T-cell (primary cell): ENCODE data around the gene NDUFB3. TPM values are rescaled to one million over a fixed set of nuclear protein-coding genes. Genes with fewer than 3 reads are reported as not detected.
A peak's percentile ranks its signal among the peaks of the same experiment; 100 is the strongest.

Experiments used
- ATAC-seq, 4 experiments: fragments of 200-7000 bp in 3 of 4; fragments of 150-1000 bp in 1 of 4; cut with Tn5 transposase; replicated peaks in 1 of 4; 1 replicate in 3 of 4; 2 replicates in 1 of 4; pipeline ENCODE4 v1.10.0; 2021; ENCODE audit warnings: moderate library complexity in 3 of 4, mild to moderate bottlenecking in 2 of 4, moderate number of reproducible peaks in 1 of 4
- CTCF ChIA-PET, 2 donors: fragments of 300-600 bp; sonication (Branson Sonifier 250); formaldehyde crosslinking; loops; one replicate each; lab custom pipeline; 2022; ENCODE audit warnings: antibody characterized with exemption in 2 of 2; lab: Charles Lee
- POLR2A ChIA-PET, 2 donors: fragments of 300-600 bp; sonication (Branson Sonifier 250); formaldehyde crosslinking; loops; one replicate each; lab custom pipeline; 2022; ENCODE audit warnings: antibody characterized with exemption in 2 of 2; lab: Charles Lee
- DNase-seq, 35 experiments: peaks; one replicate each; pipeline versions ENCODE4 v3.0.0 to v3.0.0-alpha.2; 2013 to 2023
- H3K27ac ChIP-seq: one replicate; pipeline ENCODE4 v1.5.1; 2013; ENCODE audit warnings: low read length
- H3K27me3 ChIP-seq, 2 experiments: replicated peaks in 1 of 2; 1 replicate in 1 of 2; 2 replicates in 1 of 2; pipeline versions ENCODE4 v1.6.1 to v1.7.0; 2013; ENCODE audit warnings: low read length in 1 of 2, mixed read lengths in 1 of 2; ENCODE audit not compliant: control insufficient read depth in 2 of 2, insufficient read depth in 2 of 2; ENCODE audit errors: extremely low read depth in 1 of 2
- H3K36me3 ChIP-seq, 2 donors: 1 replicate in 1 of 2; 2 replicates in 1 of 2; pipeline versions ENCODE4 v1.6.1 to v1.7.0; 2013; ENCODE audit warnings: low read length in 1 of 2; ENCODE audit not compliant: control insufficient read depth in 2 of 2, insufficient read depth in 1 of 2; ENCODE audit errors: extremely low read depth in 1 of 2
- H3K4me1 ChIP-seq, 2 experiments: 1 replicate in 1 of 2; 2 replicates in 1 of 2; pipeline versions ENCODE4 v1.6.1 to v1.7.0; 2013; ENCODE audit warnings: low read length in 2 of 2, mixed read lengths in 1 of 2; ENCODE audit not compliant: insufficient read depth in 2 of 2, control insufficient read depth in 1 of 2; ENCODE audit errors: extremely low read depth in 1 of 2
- H3K4me3 ChIP-seq, 2 donors: 1 replicate in 1 of 2; 2 replicates in 1 of 2; pipeline versions ENCODE4 v1.5.1 to v1.7.0; 2013; ENCODE audit warnings: mild to moderate bottlenecking in 2 of 2, low read length in 1 of 2, moderate library complexity in 1 of 2; ENCODE audit not compliant: control insufficient read depth in 1 of 2; ENCODE audit errors: extremely low read depth in 1 of 2
- H3K9me3 ChIP-seq: 2 replicates; pipeline ENCODE4 v1.7.0; 2013
- H3K27ac Mint-ChIP-seq, 2 donors: one replicate each; pipeline ENCODE4 v1.8.0; 2020 to 2021; ENCODE audit warnings: mild to moderate bottlenecking in 2 of 2, mixed read lengths in 2 of 2
- H3K27me3 Mint-ChIP-seq, 2 donors: one replicate each; pipeline ENCODE4 v1.8.0; 2021 to 2022; ENCODE audit warnings: mixed read lengths in 2 of 2
- H3K36me3 Mint-ChIP-seq: one replicate; pipeline ENCODE4 v1.8.0; 2021; ENCODE audit warnings: mixed read lengths
- H3K4me1 Mint-ChIP-seq, 3 donors: one replicate each; pipeline ENCODE4 v1.8.0; 2020 to 2022; ENCODE audit warnings: mixed read lengths in 3 of 3, mild to moderate bottlenecking in 1 of 3
- H3K4me3 Mint-ChIP-seq, 3 donors: one replicate each; pipeline ENCODE4 v1.8.0; 2020 to 2022; ENCODE audit warnings: mild to moderate bottlenecking in 3 of 3, mixed read lengths in 3 of 3, moderate library complexity in 3 of 3
- H3K9me3 Mint-ChIP-seq, 3 donors: one replicate each; pipeline ENCODE4 v1.8.0; 2020 to 2022; ENCODE audit warnings: mixed read lengths in 3 of 3
- WGBS: methylation state at CpG from one replicate; pipeline ENCODE4 v1.1.5; 2013; ENCODE audit warnings: missing lambda C conversion rate; ENCODE audit not compliant: insufficient coverage; 5-methylcytosine and 5-hydroxymethylcytosine counted together
- total RNA-seq, 35 experiments: library from RNA in 6 of 35; stranded (reverse) in 6 of 35; fragments of 120-200 nt in 1 of 35; gene quantifications; one replicate each; pipeline versions ENCODE4 v1.2.1 to v1.2.4 and lab custom pipeline; 2013 to 2026

Gene NDUFB3
- total RNA-seq, 5 donors from 2014 or later (not counting 1 experiment from before 2014, with no cell fraction given), result 31.4 to 43.7 (median 38.8) TPM

GRCh38 chr2:201127570-201127969 lies 55.8 kb downstream of the NDUFB3 start:
- CTCF ChIA-PET, result interaction anchor here in 1 of 2 donors (1.0 to 2.0 kb wide), 4 partner anchors 14 to 105 kb away, joined by 3 to 6 read pairs (median 6); partner anchors contain the start of gene CASP10
- peak overlapping the region; percentile 97 for H3K27ac ChIP-seq
- POLR2A ChIA-PET, result interaction anchor here (0.6 to 1.6 kb wide), 5 partner anchors 30 to 546 kb away, joined by 3 to 8 read pairs (median 4); partner anchors contain the start of gene CLK1 (in 1 of the 2)
- no peaks in the 10 kb centered on the region for H3K27me3 Mint-ChIP-seq
- H3K36me3 ChIP-seq, result peaks cover 4 to 20% of the 10 kb centered on the region in 2 donors
- no CpG with 5 or more reads among the region's 5 CpGs for WGBS
- H3K4me1 Mint-ChIP-seq, result peaks cover 90 to 91% (median 91%) of the 10 kb centered on the region in 3 donors
- peak overlapping the region; percentile 97 to 98 (median 98) for H3K4me3 Mint-ChIP-seq
- H3K27ac Mint-ChIP-seq, result peak overlapping the region; percentile 99 to 100
- H3K4me1 ChIP-seq, result peaks cover 88 to 91% of the 10 kb centered on the region in 2 experiments
- no peaks in the 10 kb centered on the region for H3K27me3 ChIP-seq
- no peaks in the 10 kb centered on the region for H3K9me3 Mint-ChIP-seq
- peaks cover 17% of the 10 kb centered on the region for H3K36me3 Mint-ChIP-seq
- H3K4me3 ChIP-seq, result peak overlapping the region in 1 of 2 donors; percentile 92
- no peaks in the 10 kb centered on the region for H3K9me3 ChIP-seq
- ATAC-seq, result peak; percentile 9 to 47 (median 41)
- DNase-seq, result peak in 6 of 35 experiments; percentile 17 to 64 (median 30)

GRCh38 chr2:201128033-201128432 lies 56.2 kb downstream of the NDUFB3 start:
- Mint-ChIP-seq H3K36me3 (peaks cover 18% of the 10 kb centered on the region), H3K4me3 (peak overlapping the region; percentile 97 to 98 (median 98)), H3K27ac (peak overlapping the region; percentile 99 to 100), H3K4me1 (peaks cover 90 to 91% (median 91%) of the 10 kb centered on the region in 3 donors), H3K27me3 (no peaks in the 10 kb centered on the region), H3K9me3 (no peaks in the 10 kb centered on the region)
- Histone ChIP-seq H3K4me1 (peaks cover 86 to 92% of the 10 kb centered on the region in 2 experiments), H3K36me3 (peaks cover 1 to 20% of the 10 kb centered on the region in 2 donors), H3K4me3 (no peak overlapping the region), H3K9me3 (no peaks in the 10 kb centered on the region), H3K27me3 (no peaks in the 10 kb centered on the region), H3K27ac (peak overlapping the region; percentile 97)
- POLR2A ChIA-PET, result interaction anchor here (0.5 to 1.2 kb wide), 5 partner anchors 10 to 132 kb away, joined by 3 to 13 read pairs (median 5); partner anchors contain the start of gene CFLAR (in 2 of the 2)
- no peak for DNase-seq
- WGBS, result no CpG with 5 or more reads among the region's 1 CpG
- CTCF ChIA-PET, result interaction anchor here in 1 of 2 donors (1.1 to 2.1 kb wide), 5 partner anchors 8 to 104 kb away, joined by 3 to 8 read pairs (median 5); partner anchors contain the start of genes CASP10 and CFLAR
- no peak for ATAC-seq

DNA sequence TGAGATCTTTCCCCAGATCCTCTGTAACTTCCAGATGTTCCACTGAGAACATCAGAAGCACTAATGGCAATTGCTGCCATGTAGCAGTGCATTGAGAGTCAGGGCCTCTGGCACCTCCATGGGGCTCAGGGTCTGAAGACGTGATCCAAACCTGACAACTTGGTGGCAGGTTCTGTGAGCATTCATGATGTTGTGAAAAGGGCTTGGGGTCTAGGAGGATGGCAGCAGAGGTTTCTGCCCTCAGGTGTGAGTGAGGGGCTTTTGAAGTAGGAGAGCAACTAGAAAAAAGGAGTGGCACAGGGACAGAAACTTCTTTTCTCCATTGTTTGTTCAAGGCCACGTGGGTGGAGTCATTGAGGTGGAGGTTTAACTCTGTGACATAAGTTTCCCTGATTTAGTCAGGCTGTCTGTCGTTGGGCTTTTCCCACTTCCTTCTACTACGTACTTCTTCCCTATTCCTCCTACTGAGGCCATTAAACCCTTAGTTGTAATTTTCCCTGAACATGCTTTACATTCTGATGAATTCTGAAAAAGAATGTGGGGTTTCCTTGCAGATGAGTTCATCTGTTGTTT lies 57.2 kb downstream of the NDUFB3 start:
- no peaks in the 10 kb centered on the region for H3K9me3 ChIP-seq
- H3K4me1 ChIP-seq, result peaks cover 76 to 87% of the 10 kb centered on the region in 2 experiments
- H3K27ac ChIP-seq, result peak overlapping the region; percentile 97
- ATAC-seq, result no peak
- peak in 1 of 35 experiments; percentile 49 for DNase-seq
- Mint-ChIP-seq H3K36me3 (peaks cover 21% of the 10 kb centered on the region), H3K27me3 (no peaks in the 10 kb centered on the region), H3K27ac (peak overlapping the region; percentile 99 to 100), H3K9me3 (no peaks in the 10 kb centered on the region), H3K4me1 (peaks cover 87% of the 10 kb centered on the region in 3 donors), H3K4me3 (peak overlapping the region; percentile 53 to 76 (median 65))
- CTCF ChIA-PET, result interaction anchor here in 1 of 2 donors (0.7 to 2.1 kb wide), 6 partner anchors 9 to 103 kb away, joined by 3 to 8 read pairs (median 5); partner anchors contain the start of genes CASP10 and CFLAR
- H3K4me3 ChIP-seq, result peak overlapping the region in 1 of 2 donors; percentile 20
- H3K27me3 ChIP-seq, result no peaks in the 10 kb centered on the region
- POLR2A ChIA-PET, result interaction anchor here (0.6 to 1.2 kb wide), 4 partner anchors 11 to 131 kb away, joined by 4 to 13 read pairs (median 6); partner anchors contain the start of gene CFLAR (in 1 of the 2)
- 22% methylated on average over 1 of the region's 4 CpGs for WGBS
- H3K36me3 ChIP-seq, result peaks cover 0 to 18% of the 10 kb centered on the region in 2 donors

DNA sequence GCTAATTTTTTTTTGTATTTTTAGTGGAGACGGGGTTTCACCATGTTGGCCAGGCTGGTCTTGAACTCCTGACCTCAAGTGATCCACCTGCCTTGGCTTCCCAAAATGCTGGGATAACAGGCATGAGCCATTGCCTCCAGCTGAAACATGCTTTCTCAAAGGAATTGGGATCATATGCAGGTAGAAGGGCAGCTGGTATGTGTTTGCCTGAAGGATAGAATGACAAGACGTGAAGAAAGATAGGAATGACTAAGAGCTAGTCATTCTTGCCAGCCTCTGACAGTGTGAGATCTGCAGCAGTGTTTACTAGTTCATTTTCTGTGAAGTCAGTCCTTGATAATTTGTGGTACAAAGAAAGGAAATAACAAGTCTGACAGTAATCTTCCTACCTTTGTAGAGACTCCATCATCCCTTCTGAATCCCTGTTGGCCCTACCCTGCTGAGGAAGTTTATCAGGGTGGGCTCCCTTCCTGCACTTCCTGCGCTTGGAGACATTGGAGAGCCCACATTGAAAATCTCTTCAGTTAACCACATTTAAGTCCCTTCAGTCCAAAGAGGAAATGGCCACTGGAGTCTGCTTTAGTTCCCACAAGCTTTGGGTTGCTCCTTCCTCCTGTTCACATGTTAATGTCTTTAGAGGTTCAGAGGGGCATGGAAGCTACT lies 58.9 kb downstream of the NDUFB3 start:
- Mint-ChIP-seq H3K36me3 (peaks cover 29% of the 10 kb centered on the region), H3K9me3 (no peaks in the 10 kb centered on the region), H3K27ac (peak overlapping the region; percentile 99 to 100), H3K27me3 (no peaks in the 10 kb centered on the region), H3K4me1 (peaks cover 76 to 80% (median 77%) of the 10 kb centered on the region in 3 donors), H3K4me3 (peak overlapping the region; percentile 54 to 73 (median 71))
- Histone ChIP-seq H3K4me3 (peak overlapping the region in 1 of 2 donors; percentile 8), H3K27ac (peak overlapping the region; percentile 97), H3K27me3 (no peaks in the 10 kb centered on the region), H3K9me3 (no peaks in the 10 kb centered on the region), H3K36me3 (peaks cover 6 to 30% of the 10 kb centered on the region in 2 donors), H3K4me1 (peaks cover 60 to 71% of the 10 kb centered on the region in 2 experiments)
- ATAC-seq (peak; percentile 68 to 74 (median 72)), DNase-seq (peak in 13 of 35 experiments; percentile 8 to 68 (median 34))
- CTCF ChIA-PET, result interaction anchor here (0.6 to 3.1 kb wide), 10 partner anchors 8 to 1138 kb away, joined by 3 to 9 read pairs (median 4); partner anchors contain the start of gene CFLAR (in 1 of the 2)
- POLR2A ChIA-PET, result interaction anchor here (0.5 to 2.3 kb wide), 7 partner anchors 11 to 279 kb away, joined by 3 to 20 read pairs (median 4); partner anchors contain the start of gene CFLAR (in 1 of the 2)
- WGBS, result 23% methylated on average over 3 of the region's 3 CpGs

DNA sequence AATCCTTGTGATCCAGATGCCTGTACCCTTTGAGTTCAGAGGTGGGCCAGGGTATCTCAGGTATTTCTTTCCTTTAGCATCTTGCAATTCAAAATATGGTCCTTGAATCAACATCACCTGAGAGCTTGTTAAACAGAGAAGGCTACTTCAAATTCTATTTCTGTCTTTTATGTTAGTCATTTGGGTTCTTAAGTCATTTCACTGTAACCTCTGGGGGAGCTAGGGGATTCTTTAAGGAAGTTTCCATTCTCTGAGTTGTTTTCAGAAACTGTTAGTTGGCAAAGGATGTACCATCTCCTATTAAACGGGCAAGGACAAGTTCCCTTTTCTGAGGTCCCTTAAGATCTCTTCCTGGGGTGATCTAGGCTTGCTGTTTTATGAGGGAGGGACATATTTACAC lies 60.7 kb downstream of the NDUFB3 start:
- no CpG with 5 or more reads among the region's 1 CpG for WGBS
- Histone ChIP-seq H3K4me3 (no peak overlapping the region), H3K4me1 (peaks cover 44 to 56% of the 10 kb centered on the region in 2 experiments), H3K27ac (peak overlapping the region; percentile 97), H3K27me3 (no peaks in the 10 kb centered on the region), H3K9me3 (no peaks in the 10 kb centered on the region), H3K36me3 (peaks cover 7 to 48% of the 10 kb centered on the region in 2 donors)
- Mint-ChIP-seq H3K4me1 (peaks cover 62 to 74% (median 67%) of the 10 kb centered on the region in 3 donors), H3K36me3 (peaks cover 44% of the 10 kb centered on the region), H3K9me3 (no peaks in the 10 kb centered on the region), H3K27me3 (no peaks in the 10 kb centered on the region), H3K4me3 (peak overlapping the region in 2 of 3 donors; percentile 3 to 53), H3K27ac (peak overlapping the region; percentile 99 to 100)
- DNase-seq (no peak), ATAC-seq (no peak)
- ChIA-PET POLR2A (interaction anchor here in 1 of 2 donors (0.5 to 0.6 kb wide), 2 partner anchors 12 to 14 kb away, joined by 3 to 4 read pairs; no protein-coding TSS in a partner anchor), CTCF (interaction anchor here in 1 of 2 donors (1.3 to 3.1 kb wide), 3 partner anchors 12 to 100 kb away, joined by 5 to 9 read pairs (median 6); no protein-coding TSS in a partner anchor)
